Sigmoid colon (tissue), 7 donors: ENCODE results near the gene PTPRE. TPM values are rescaled to one million over a fixed set of nuclear protein-coding genes. Genes with fewer than 3 reads are reported as not detected.
A peak's percentile ranks its signal among the peaks of the same experiment; 100 is the strongest.

ENCODE experiments used
- DNase-seq: peaks from one replicate; pipeline ENCODE4 v3.0.0-alpha.2; 2019
- H3K27ac ChIP-seq, 4 donors: fragments of 200-600 bp; sonication (generic); one replicate each; pipeline ENCODE4 v1.5.1; 2016 to 2019; ENCODE audit warnings: mild to moderate bottlenecking in 1 of 4
- H3K27me3 ChIP-seq, 3 donors: fragments of 200-600 bp; sonication (generic); one replicate each; pipeline ENCODE4 v1.5.1; 2019; ENCODE audit warnings: mild to moderate bottlenecking in 1 of 3
- H3K36me3 ChIP-seq, 4 donors: fragments of 200-600 bp; sonication (generic); one replicate each; pipeline ENCODE4 v1.5.1; 2016 to 2019
- H3K4me1 ChIP-seq, 4 donors: fragments of 200-600 bp; sonication (generic); one replicate each; pipeline ENCODE4 v1.5.1; 2017 to 2019
- H3K4me3 ChIP-seq, 4 donors: fragments of 200-600 bp; sonication (generic); one replicate each; pipeline ENCODE4 v1.5.1; 2017 to 2019; ENCODE audit warnings: mild to moderate bottlenecking in 2 of 4, moderate library complexity in 1 of 4
- H3K9me3 ChIP-seq, 4 donors: fragments of 200-600 bp in 3 of 4; sonication (generic) in 3 of 4; one replicate each; pipeline versions ENCODE4 v1.5.1 to v1.6.1; 2013 to 2019
- EP300 ChIP-seq, 4 donors: sonication (generic); formaldehyde crosslinking; IDR thresholded peaks; one replicate each; pipeline ENCODE4 v1.6.1; 2017; ENCODE audit warnings: antibody characterized with exemption in 4 of 4
- POLR2A ChIP-seq, 2 donors: fragments of 450-650 bp; IDR thresholded peaks; one replicate each; pipeline ENCODE4 v1.6.1; 2016; ENCODE audit warnings: antibody characterized with exemption in 2 of 2, mild to moderate bottlenecking in 2 of 2, moderate library complexity in 2 of 2
- POLR2AphosphoS5 ChIP-seq, 4 donors: sonication (generic); formaldehyde crosslinking; IDR thresholded peaks; one replicate each; pipeline ENCODE4 v1.6.1; 2017; ENCODE audit warnings: antibody characterized with exemption in 4 of 4
- WGBS, 2 donors: extraction: QIAGEN DNeasy Blood & Tissue Kit; methylation state at CpG; one replicate each; pipeline ENCODE4 v1.1.7; 2013; 5-methylcytosine and 5-hydroxymethylcytosine counted together
- intact Hi-C: fragments of 100-400 bp; cut with DNase I; formaldehyde crosslinking; loops from one replicate; pipeline ENCODE4 v1.15.1; 2023
- polyA plus RNA-seq, 3 donors: library from polyadenylated mRNA; stranded (reverse); fragments of 200-250 nt; gene quantifications; one replicate each; pipeline ENCODE4 v1.2.3, GENCODE V29; 2013
- total RNA-seq, 4 donors: library from RNA; depleted of rRNA; stranded (reverse); fragments of >200 nt; gene quantifications; one replicate each; pipeline ENCODE4 v1.1.0, GENCODE V29; 2016
- TF ChIP-seq, protein P1 (sequence below), 4 experiments: fragments of 450-650 bp in 3 of 4; fragments of 200-600 bp in 1 of 4; IDR thresholded peaks; one replicate each; pipeline ENCODE4 v1.5.1; 2016 to 2019; ENCODE audit warnings: antibody characterized with exemption in 4 of 4, mild to moderate bottlenecking in 3 of 4, moderate library complexity in 2 of 4
- donor health status: healthy with polysubstance abuse.
- donor health status: Bipolar disorder and iron deficiency.
- donor health status: healthy.

The PTPRE gene
- total and polyA plus RNA-seq, 7 donors = 4.2 to 17.9 (median 11.9) TPM

- Histone ChIP-seq H3K36me3 (peaks cover 0 to 8% (median 0%) of the 10 kb centered on the region in 4 donors), H3K27me3 (no peaks in the 10 kb centered on the region), H3K4me3 (no peak overlapping the region), H3K4me1 (no peaks in the 10 kb centered on the region), H3K27ac (no peak overlapping the region), H3K9me3 (no peaks in the 10 kb centered on the region)
- DNase-seq = peak; percentile 36
- WGBS, 2 donors = 90 to 94% methylated on average over 10 of the region's 10 CpGs
- TF ChIP-seq POLR2A (IDR thresholded peaks at IDR 0.05) (no peak), POLR2AphosphoS5 (IDR thresholded peaks at IDR 0.05) (no peak), EP300 (IDR thresholded peaks at IDR 0.05) (no peak)
- TF ChIP-seq, protein P1, sequence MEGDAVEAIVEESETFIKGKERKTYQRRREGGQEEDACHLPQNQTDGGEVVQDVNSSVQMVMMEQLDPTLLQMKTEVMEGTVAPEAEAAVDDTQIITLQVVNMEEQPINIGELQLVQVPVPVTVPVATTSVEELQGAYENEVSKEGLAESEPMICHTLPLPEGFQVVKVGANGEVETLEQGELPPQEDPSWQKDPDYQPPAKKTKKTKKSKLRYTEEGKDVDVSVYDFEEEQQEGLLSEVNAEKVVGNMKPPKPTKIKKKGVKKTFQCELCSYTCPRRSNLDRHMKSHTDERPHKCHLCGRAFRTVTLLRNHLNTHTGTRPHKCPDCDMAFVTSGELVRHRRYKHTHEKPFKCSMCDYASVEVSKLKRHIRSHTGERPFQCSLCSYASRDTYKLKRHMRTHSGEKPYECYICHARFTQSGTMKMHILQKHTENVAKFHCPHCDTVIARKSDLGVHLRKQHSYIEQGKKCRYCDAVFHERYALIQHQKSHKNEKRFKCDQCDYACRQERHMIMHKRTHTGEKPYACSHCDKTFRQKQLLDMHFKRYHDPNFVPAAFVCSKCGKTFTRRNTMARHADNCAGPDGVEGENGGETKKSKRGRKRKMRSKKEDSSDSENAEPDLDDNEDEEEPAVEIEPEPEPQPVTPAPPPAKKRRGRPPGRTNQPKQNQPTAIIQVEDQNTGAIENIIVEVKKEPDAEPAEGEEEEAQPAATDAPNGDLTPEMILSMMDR (IDR thresholded peaks at IDR 0.05) = no peak
- intact Hi-C loops = no loop called here
Measured at GRCh38 chr10:128084364-128084763, 177.5 kb downstream of the PTPRE start.

DNA sequence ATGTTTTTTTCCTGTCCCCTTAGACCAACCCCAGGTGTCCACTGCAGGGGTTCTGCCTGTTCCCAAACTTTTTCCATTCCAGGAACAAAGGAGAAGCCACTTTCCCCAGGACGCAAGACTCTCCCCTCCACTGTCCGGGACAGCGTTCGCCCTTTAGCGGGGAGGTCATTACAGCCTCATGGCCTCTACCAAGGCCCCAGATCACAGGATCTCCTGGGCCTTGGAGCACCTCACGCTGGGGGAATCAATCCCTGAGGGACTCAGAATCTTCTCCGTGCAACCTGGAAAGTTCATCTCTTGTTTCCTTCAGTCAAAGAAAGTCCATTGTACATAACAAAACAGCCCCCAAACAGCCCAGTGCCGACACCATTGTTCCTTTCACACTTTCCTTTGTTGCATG, 178.1 kb downstream of the PTPRE start:
- 96% methylated on average over 8 of the region's 8 CpGs for WGBS, 2 donors
- Histone ChIP-seq H3K27ac (no peak overlapping the region), H3K4me1 (no peaks in the 10 kb centered on the region), H3K27me3 (no peaks in the 10 kb centered on the region), H3K36me3 (peaks cover 0 to 3% (median 0%) of the 10 kb centered on the region in 4 donors), H3K9me3 (no peaks in the 10 kb centered on the region), H3K4me3 (no peak overlapping the region)
- intact Hi-C loops = no loop called here
- peak; percentile 11 for DNase-seq
- TF ChIP-seq POLR2AphosphoS5 (IDR thresholded peaks at IDR 0.05) (no peak), POLR2A (IDR thresholded peaks at IDR 0.05) (no peak), EP300 (IDR thresholded peaks at IDR 0.05) (no peak)
- TF ChIP-seq, protein P1 (IDR thresholded peaks at IDR 0.05) = no peak

GRCh38 chr10:128086003-128086863, 179.3 kb downstream of the PTPRE start:
- intact Hi-C loops = no loop called here
- TF ChIP-seq POLR2AphosphoS5 (IDR thresholded peaks at IDR 0.05) (no peak), EP300 (IDR thresholded peaks at IDR 0.05) (no peak), POLR2A (IDR thresholded peaks at IDR 0.05) (no peak)
- TF ChIP-seq, protein P1 (IDR thresholded peaks at IDR 0.05) = no peak
- 70 to 77% methylated on average over 10 of the region's 10 CpGs for WGBS, 2 donors

GRCh38 chr10:128087146-128087883, 180.4 kb downstream of the PTPRE start:
- Histone ChIP-seq H3K4me1 (no peaks in the 10 kb centered on the region), H3K27ac (no peak overlapping the region), H3K36me3 (no peaks in the 10 kb centered on the region), H3K9me3 (no peaks in the 10 kb centered on the region), H3K4me3 (no peak overlapping the region), H3K27me3 (no peaks in the 10 kb centered on the region)
- no peak for TF ChIP-seq EP300 (IDR thresholded peaks at IDR 0.05)
- TF ChIP-seq POLR2AphosphoS5 (IDR thresholded peaks at IDR 0.05) = no peak
- TF ChIP-seq, protein P1 (IDR thresholded peaks at IDR 0.05) = no peak
- TF ChIP-seq POLR2A (IDR thresholded peaks at IDR 0.05) = no peak
- intact Hi-C loops = no loop called here
- 34 to 70% methylated on average over 7 of the region's 7 CpGs for WGBS, 2 donors
- DNase-seq = no peak

More at GRCh38 chr10:128086003-128086863, 179.3 kb downstream of the PTPRE start:
- peak; percentile 51 for DNase-seq
- H3K4me3 ChIP-seq = no peak overlapping the region
- no peak overlapping the region for H3K27ac ChIP-seq
- H3K4me1 ChIP-seq = no peaks in the 10 kb centered on the region
- H3K9me3 ChIP-seq = no peaks in the 10 kb centered on the region
- H3K27me3 ChIP-seq = no peaks in the 10 kb centered on the region
- H3K36me3 ChIP-seq = no peaks in the 10 kb centered on the region
